Left lobe of liver (tissue), 2 donors: ENCODE measurements around the gene GTF2A2. TPM values are rescaled to one million over a fixed set of nuclear protein-coding genes. Genes with fewer than 3 reads are reported as not detected.

Source experiments
- ATAC-seq: fragments of 200-7000 bp; cut with Tn5 transposase; one replicate; pipeline ENCODE4 v1.9.1; 2020; ENCODE audit warnings: mild to moderate bottlenecking, moderate library complexity
- DNase-seq: peaks from one replicate; pipeline ENCODE4 v3.0.0-alpha.2; 2020; ENCODE audit warnings: low spot score
- total RNA-seq: library from RNA; stranded (reverse); gene quantifications from one replicate; pipeline ENCODE4 v1.2.1, GENCODE V29; 2021
- donor health status: DM: no; HTN: no; CAD: no; lungs with moderate emphysema.
- donor health status: DM: no; HTN: yes; CAD: no.

Gene GTF2A2
- total RNA-seq, 1 donor from 2014 or later: 33.0 TPM

- no peak for ATAC-seq
- DNase-seq: no peak
Observed at GRCh38 chr15:59609730-59610712, 47.3 kb downstream of the GTF2A2 start.

GRCh38 chr15:59605994-59606393 is 51.3 kb downstream of the GTF2A2 start:
- no peak for DNase-seq
- ATAC-seq: no peak

DNA sequence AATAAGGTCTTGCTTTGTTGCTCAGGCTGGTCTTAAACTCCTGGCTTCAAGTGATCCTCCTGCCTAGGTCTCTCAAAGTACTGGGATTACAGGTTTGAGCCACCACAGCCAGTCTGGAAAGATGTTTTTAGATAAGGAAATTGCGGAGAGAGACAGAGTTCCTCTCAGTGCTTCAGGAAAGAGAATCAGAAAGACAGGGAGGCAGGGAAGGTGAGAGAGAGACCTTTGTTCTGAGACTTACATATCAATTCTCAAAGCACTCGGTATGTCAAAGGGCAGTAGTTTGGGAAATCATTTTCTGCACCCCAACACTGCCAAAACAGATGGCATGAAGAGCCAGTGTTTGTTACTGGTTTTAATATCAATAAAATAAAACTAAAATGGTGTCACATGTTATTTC is 58.9 kb downstream of the GTF2A2 start:
- ATAC-seq (no peak), DNase-seq (no peak)

GRCh38 chr15:59596640-59597039 is 60.7 kb downstream of the GTF2A2 start:
- ATAC-seq (no peak), DNase-seq (no peak)

DNA sequence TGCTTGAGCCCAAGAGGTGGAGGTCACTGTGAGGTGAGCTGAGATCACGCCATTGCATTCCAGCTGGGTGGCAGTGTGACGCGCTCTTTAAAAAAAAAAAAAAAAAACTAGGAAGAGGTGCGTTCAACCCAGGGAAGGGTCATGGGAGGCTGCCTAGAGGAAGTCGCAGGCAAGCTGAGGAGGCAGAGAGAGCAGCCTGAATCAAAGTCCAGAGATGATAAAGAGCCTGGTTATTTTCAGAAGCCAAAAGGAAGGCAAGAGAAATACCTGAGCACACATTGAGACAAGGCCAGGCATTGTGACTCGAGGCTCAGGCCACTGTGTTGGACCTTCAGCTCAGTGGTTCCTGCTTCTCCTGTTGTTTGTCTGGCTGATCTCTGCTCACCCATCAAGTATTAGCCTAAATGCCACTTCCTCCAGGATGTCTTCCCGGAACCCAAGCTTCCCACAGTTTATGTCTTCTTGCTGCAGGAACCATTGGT is 61.8 kb downstream of the GTF2A2 start:
- ATAC-seq: no peak
- DNase-seq: no peak

- ATAC-seq: no peak
- DNase-seq: no peak
Observed at GRCh38 chr15:59594991-59595390, 62.3 kb downstream of the GTF2A2 start.

DNA sequence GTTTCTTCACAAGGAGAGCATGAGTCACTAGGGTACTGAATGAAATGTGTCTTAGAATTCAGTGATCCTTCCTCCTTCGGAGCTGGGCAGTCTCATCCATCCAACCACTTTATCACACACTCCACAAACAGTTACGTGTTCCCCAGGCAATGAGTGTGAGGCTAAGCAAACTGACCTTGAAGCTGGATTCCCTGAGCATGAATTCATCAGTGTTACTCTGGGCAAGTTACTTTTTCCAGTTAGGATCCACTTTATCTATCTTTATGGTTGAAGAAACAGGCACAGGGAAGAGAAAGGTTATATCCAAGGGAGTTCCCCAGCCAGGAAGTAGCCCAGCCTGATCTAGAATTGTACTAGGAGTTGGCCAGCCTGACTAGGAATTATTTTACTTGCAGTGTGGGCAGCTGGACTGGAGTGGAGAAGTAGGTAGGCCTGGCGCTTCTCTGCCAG is 62.8 kb downstream of the GTF2A2 start:
- ATAC-seq (no peak), DNase-seq (no peak)

- no peak for ATAC-seq
Observed at GRCh38 chr15:59591356-59591755, 66.0 kb downstream of the GTF2A2 start.

DNA sequence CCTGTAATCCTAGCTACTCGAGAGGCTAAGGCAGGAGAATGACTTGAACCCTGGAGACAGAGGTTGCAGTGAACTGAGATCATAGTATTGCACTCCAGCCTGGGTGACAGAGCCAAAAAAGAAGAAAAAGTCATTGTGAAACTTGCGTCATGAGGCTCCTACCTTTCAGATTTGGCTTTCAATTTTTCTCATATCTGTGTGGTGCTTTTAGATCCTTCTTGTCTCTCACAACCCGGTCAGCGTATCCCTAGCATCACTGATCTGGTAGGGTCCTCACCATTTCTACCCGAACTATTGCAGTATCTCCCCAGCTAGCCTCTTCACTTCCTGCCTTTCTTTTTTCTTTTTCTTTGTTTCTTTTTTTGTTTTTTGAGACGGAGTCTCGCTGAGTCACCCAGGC is 67.3 kb downstream of the GTF2A2 start:
- DNase-seq (no peak), ATAC-seq (no peak)

More at GRCh38 chr15:59591356-59591755, 66.0 kb downstream of the GTF2A2 start:
- DNase-seq: no peak

Other genes starting within 250 kb of the GTF2A2 start
- gene FAM81A, start 219.3 kb downstream of the GTF2A2 start, total RNA-seq: not detected
- 0.30 TPM for gene GCNT3, start 45.7 kb downstream of the GTF2A2 start, total RNA-seq
- 29.7 TPM for gene BNIP2, start 31.8 kb upstream of the GTF2A2 start, total RNA-seq